Activated naive CD4-positive, alpha-beta T cell treated with anti-CD3 and anti-CD28 coated beads, Interleukin-2, amount 50 U/mL, for 24 hours (primary cell): Measurements from ENCODE around the gene CNIH2.

Source experiments
- H3K27ac Mint-ChIP-seq: one replicate; pipeline ENCODE4 v1.8.0; 2021; ENCODE audit warnings: mild to moderate bottlenecking, mixed read lengths
- H3K27me3 Mint-ChIP-seq: one replicate; pipeline ENCODE4 v1.8.0; 2021; ENCODE audit warnings: mixed read lengths
- H3K36me3 Mint-ChIP-seq: one replicate; pipeline ENCODE4 v1.8.0; 2021; ENCODE audit warnings: mixed read lengths
- H3K4me1 Mint-ChIP-seq: one replicate; pipeline ENCODE4 v1.8.0; 2021; ENCODE audit warnings: mixed read lengths
- H3K4me3 Mint-ChIP-seq: one replicate; pipeline ENCODE4 v1.8.0; 2021; ENCODE audit warnings: mild to moderate bottlenecking, mixed read lengths
- H3K9me3 Mint-ChIP-seq: one replicate; pipeline ENCODE4 v1.8.0; 2021; ENCODE audit warnings: mixed read lengths

CNIH2 gene

GRCh38 chr11:66288671-66289547 lies 10.9 kb downstream of the CNIH2 start, which contains the start of gene YIF1A:
Gene YIF1A (minus strand): TSS chr11:66289143. CDS start chr11:66288985, 158 bp downstream.
- Mint-ChIP-seq H3K4me3 (peak within 1 kb of the TSS; percentile 95), H3K27me3 (peaks cover 10% of the 10 kb centered on the region), H3K9me3 (no peaks in the 10 kb centered on the region), H3K36me3 (no peaks in the 10 kb centered on the region), H3K27ac (peak within 1 kb of the TSS; percentile 92), H3K4me1 (peaks cover 36% of the 10 kb centered on the region)

- peak overlapping the region; percentile 95 for H3K4me3 Mint-ChIP-seq
- H3K4me1 Mint-ChIP-seq, result peaks cover 36% of the 10 kb centered on the region
- no peaks in the 10 kb centered on the region for H3K36me3 Mint-ChIP-seq
- peak overlapping the region; percentile 86 for H3K27ac Mint-ChIP-seq
- peaks cover 11% of the 10 kb centered on the region for H3K27me3 Mint-ChIP-seq
- H3K9me3 Mint-ChIP-seq, result no peaks in the 10 kb centered on the region
Observed at GRCh38 chr11:66289548-66290329, 11.8 kb downstream of the CNIH2 start.

- Mint-ChIP-seq H3K4me1 (peaks cover 36% of the 10 kb centered on the region), H3K36me3 (no peaks in the 10 kb centered on the region), H3K27me3 (peaks cover 11% of the 10 kb centered on the region), H3K9me3 (no peaks in the 10 kb centered on the region), H3K27ac (peak overlapping the region; percentile 46), H3K4me3 (peak overlapping the region; percentile 95)
Observed at GRCh38 chr11:66290330-66290621, 12.3 kb downstream of the CNIH2 start.

GRCh38 chr11:66291303-66291705 lies 13.3 kb downstream of the CNIH2 start:
- Mint-ChIP-seq H3K27ac (no peak overlapping the region), H3K9me3 (no peaks in the 10 kb centered on the region), H3K4me3 (peak overlapping the region; percentile 95), H3K36me3 (no peaks in the 10 kb centered on the region), H3K4me1 (peaks cover 36% of the 10 kb centered on the region), H3K27me3 (peaks cover 12% of the 10 kb centered on the region)

- peak within 1 kb of the TSS; percentile 95 for H3K4me3 Mint-ChIP-seq
- H3K27ac Mint-ChIP-seq, result peak within 1 kb of the TSS; percentile 13
- no peaks in the 10 kb centered on the region for H3K36me3 Mint-ChIP-seq
- no peaks in the 10 kb centered on the region for H3K9me3 Mint-ChIP-seq
- peaks cover 12% of the 10 kb centered on the region for H3K27me3 Mint-ChIP-seq
- H3K4me1 Mint-ChIP-seq, result peaks cover 33% of the 10 kb centered on the region
Observed at GRCh38 chr11:66291706-66292542, 13.9 kb downstream of the CNIH2 start, which contains the start of gene TMEM151A. Gene TMEM151A (plus strand): TSS chr11:66291894. CDS start chr11:66292014, 120 bp downstream.

- H3K36me3 Mint-ChIP-seq, result no peaks in the 10 kb centered on the region
- peaks cover 12% of the 10 kb centered on the region for H3K27me3 Mint-ChIP-seq
- H3K27ac Mint-ChIP-seq, result peak overlapping the region; percentile 13
- H3K4me1 Mint-ChIP-seq, result peaks cover 28% of the 10 kb centered on the region
- H3K4me3 Mint-ChIP-seq, result peak overlapping the region; percentile 66
- H3K9me3 Mint-ChIP-seq, result no peaks in the 10 kb centered on the region
Observed at GRCh38 chr11:66292543-66293332, 14.8 kb downstream of the CNIH2 start.

- H3K9me3 Mint-ChIP-seq, result no peaks in the 10 kb centered on the region
- peaks cover 12% of the 10 kb centered on the region for H3K27me3 Mint-ChIP-seq
- peaks cover 28% of the 10 kb centered on the region for H3K4me1 Mint-ChIP-seq
- H3K27ac Mint-ChIP-seq, result peak overlapping the region; percentile 35
- no peaks in the 10 kb centered on the region for H3K36me3 Mint-ChIP-seq
- peak overlapping the region; percentile 19 for H3K4me3 Mint-ChIP-seq
Observed at GRCh38 chr11:66293352-66293751, 15.4 kb downstream of the CNIH2 start.

GRCh38 chr11:66293777-66294625 lies 16.0 kb downstream of the CNIH2 start:
- Mint-ChIP-seq H3K9me3 (no peaks in the 10 kb centered on the region), H3K4me1 (peaks cover 26% of the 10 kb centered on the region), H3K27ac (no peak overlapping the region), H3K4me3 (no peak overlapping the region), H3K36me3 (no peaks in the 10 kb centered on the region), H3K27me3 (peaks cover 12% of the 10 kb centered on the region)

DNA sequence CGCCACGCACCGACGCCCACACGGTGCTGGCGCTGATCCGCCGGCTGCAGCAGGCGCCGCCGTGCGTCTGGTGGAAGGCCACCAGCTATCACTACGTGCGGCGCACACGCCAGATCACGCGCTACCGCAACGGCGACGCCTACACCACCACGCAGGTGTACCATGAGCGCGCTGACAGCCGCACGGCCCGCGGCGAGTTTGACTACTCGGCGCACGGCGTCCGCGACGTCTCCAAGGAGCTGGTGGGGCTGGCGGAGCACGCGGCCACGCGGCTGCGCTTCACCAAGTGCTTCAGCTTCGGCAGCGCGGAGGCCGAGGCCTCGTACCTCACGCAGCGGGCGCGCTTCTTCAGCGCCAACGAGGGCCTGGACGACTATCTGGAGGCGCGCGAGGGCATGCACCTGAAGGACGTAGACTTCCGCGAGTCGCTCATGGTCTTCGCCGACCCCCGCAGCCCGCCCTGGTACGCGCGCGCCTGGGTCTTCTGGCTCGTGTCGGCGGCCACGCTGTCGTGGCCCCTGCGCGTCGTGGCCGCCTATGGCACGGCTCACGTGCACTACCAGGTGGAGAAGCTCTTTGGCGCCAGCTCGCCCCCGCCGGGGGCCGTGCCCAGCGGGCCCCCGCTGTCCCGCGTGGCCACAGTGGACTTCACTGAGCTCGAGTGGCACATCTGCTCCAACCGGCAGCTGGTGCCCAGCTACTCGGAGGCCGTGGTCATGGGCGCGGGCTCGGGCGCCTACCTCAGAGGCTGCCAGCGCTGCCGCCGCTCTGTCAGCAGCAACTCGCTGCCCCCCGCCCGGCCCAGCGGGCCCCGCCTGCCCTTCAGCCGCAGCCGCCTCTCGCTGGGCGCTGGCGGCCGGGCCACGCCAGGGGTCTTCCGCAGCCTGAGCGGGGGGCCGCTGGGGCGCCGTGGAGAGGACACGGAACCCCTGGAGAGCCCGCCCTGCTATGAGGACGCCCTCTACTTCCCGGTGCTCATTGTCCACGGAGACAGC lies 16.9 kb downstream of the CNIH2 start:
- Mint-ChIP-seq H3K27me3 (peaks cover 12% of the 10 kb centered on the region), H3K4me1 (peaks cover 17% of the 10 kb centered on the region), H3K9me3 (no peaks in the 10 kb centered on the region), H3K4me3 (no peak overlapping the region), H3K27ac (no peak overlapping the region), H3K36me3 (no peaks in the 10 kb centered on the region)

GRCh38 chr11:66297610-66298009 lies 19.6 kb downstream of the CNIH2 start:
- H3K9me3 Mint-ChIP-seq, result no peaks in the 10 kb centered on the region
- no peaks in the 10 kb centered on the region for H3K36me3 Mint-ChIP-seq
- H3K27me3 Mint-ChIP-seq, result peaks cover 11% of the 10 kb centered on the region
- no peak overlapping the region for H3K4me3 Mint-ChIP-seq
- H3K4me1 Mint-ChIP-seq, result peaks cover 4% of the 10 kb centered on the region
- H3K27ac Mint-ChIP-seq, result no peak overlapping the region

GRCh38 chr11:66299186-66299585 lies 21.2 kb downstream of the CNIH2 start:
- Mint-ChIP-seq H3K4me3 (no peak overlapping the region), H3K36me3 (no peaks in the 10 kb centered on the region)

DNA sequence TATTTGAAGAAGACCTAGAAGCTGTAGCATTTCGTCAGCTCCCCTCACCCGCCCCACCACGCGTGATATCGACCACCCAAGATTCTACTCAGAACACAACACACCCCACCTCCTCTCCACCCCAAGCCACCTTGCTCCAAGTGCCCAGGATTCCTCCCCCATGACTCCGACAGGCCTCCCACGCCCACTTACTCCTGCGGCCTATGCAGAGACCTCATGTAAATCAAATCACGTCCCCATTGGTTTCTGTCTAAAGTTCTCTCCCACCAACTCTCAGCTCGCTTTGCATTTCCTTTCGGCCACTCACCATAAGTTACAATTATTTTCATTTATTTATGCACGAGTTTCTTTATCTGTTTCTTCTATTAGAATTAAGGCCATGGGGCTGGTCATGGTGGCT lies 24.7 kb downstream of the CNIH2 start:
- no peak overlapping the region for H3K4me3 Mint-ChIP-seq
- H3K27me3 Mint-ChIP-seq, result no peaks in the 10 kb centered on the region
- H3K9me3 Mint-ChIP-seq, result no peaks in the 10 kb centered on the region
- H3K36me3 Mint-ChIP-seq, result no peaks in the 10 kb centered on the region
- H3K4me1 Mint-ChIP-seq, result no peaks in the 10 kb centered on the region
- peak overlapping the region; percentile 55 for H3K27ac Mint-ChIP-seq

More at GRCh38 chr11:66299186-66299585, 21.2 kb downstream of the CNIH2 start:
- Mint-ChIP-seq H3K9me3 (no peaks in the 10 kb centered on the region), H3K27me3 (peaks cover 2% of the 10 kb centered on the region), H3K4me1 (no peaks in the 10 kb centered on the region), H3K27ac (no peak overlapping the region)

DNA sequence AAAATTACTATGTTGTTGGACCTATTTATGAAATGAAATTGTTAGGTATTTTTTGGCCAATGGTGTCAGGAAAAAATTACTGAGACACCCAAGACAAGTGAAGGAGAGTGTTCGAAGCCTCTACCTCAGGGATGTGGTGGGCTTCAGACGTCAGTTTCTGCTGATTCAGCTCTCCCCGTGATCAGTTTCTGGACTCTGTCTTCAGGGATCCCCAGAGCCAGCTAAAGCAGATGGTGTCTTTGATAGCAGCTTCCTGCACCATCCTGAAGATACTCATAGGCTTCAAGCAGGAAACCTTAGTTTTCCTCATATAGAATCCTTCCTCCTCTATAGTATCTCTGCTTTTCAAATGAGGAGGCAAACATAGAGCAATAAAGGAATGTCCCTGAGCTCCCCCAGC lies 31.5 kb downstream of the CNIH2 start:
- H3K4me3 Mint-ChIP-seq, result no peak overlapping the region
- no peaks in the 10 kb centered on the region for H3K27me3 Mint-ChIP-seq
- H3K4me1 Mint-ChIP-seq, result peaks cover 18% of the 10 kb centered on the region
- H3K36me3 Mint-ChIP-seq, result no peaks in the 10 kb centered on the region
- H3K27ac Mint-ChIP-seq, result peak overlapping the region; percentile 8
- no peaks in the 10 kb centered on the region for H3K9me3 Mint-ChIP-seq
